ENCODE results near the gene CNIH1.

CNIH1 gene

GRCh38 chr14:54450535-54450934, 9.4 kb upstream of the CNIH1 start:
- Histone ChIP-seq H3K27me3 (ENCODE audit: control insufficient read depth in 3 of 3, insufficient read depth in 3 of 3, low read depth in 1 of 3, low read length in 3 of 3) (peaks cover 0 to 3% (median 0%) of the 10 kb centered on the region in 3 experiments), H3K27ac (replicated peaks; ENCODE audit: low read length) (no peak overlapping the region), H4K8ac (ENCODE audit: low read depth, low read length) (no peak overlapping the region), H2AK5ac (ENCODE audit: low read depth, low read length) (no peak overlapping the region), H3K79me1 (ENCODE audit: low read depth, low read length) (no peaks in the 10 kb centered on the region), H2BK15ac (ENCODE audit: low read length) (no peak overlapping the region), H2BK120ac (ENCODE audit: low read depth, low read length) (no peak overlapping the region), H3K14ac (ENCODE audit: low read length) (no peak overlapping the region), H2AFZ (ENCODE audit: low read length) (peak overlapping the region; percentile 16), H3K36me3 (replicated peaks in 1 of 2; ENCODE audit: control insufficient read depth in 2 of 2, insufficient read depth in 2 of 2, low read length in 2 of 2) (no peaks in the 10 kb centered on the region), H3K18ac (ENCODE audit: low read length) (no peak overlapping the region), H3K4me1 (ENCODE audit: control insufficient read depth in 2 of 2, insufficient read depth in 1 of 2, low read depth in 1 of 2, low read length in 2 of 2) (peaks cover 3 to 6% of the 10 kb centered on the region in 2 donors), H3K4ac (ENCODE audit: low read length) (no peak overlapping the region), H4K91ac (ENCODE audit: low read depth, low read length, poor library complexity) (no peak overlapping the region), H3K23ac (ENCODE audit: low read depth, low read length, poor library complexity) (no peak overlapping the region), H3K4me2 (ENCODE audit: insufficient read depth, low read length, poor library complexity, severe bottlenecking) (no peak overlapping the region), H2BK12ac (ENCODE audit: low read length) (no peak overlapping the region), H2BK5ac (ENCODE audit: low read length) (no peak overlapping the region), H3K4me3 (ENCODE audit: low read length in 2 of 2) (no peak overlapping the region), H3K9me3 (replicated peaks in 1 of 2; ENCODE audit: control insufficient read depth in 2 of 2, insufficient read depth in 1 of 2, low read depth in 1 of 2, low read length in 2 of 2) (no peaks in the 10 kb centered on the region), H3K9ac (ENCODE audit: low read depth, low read length, poor library complexity) (no peak overlapping the region)
- WGBS, 2 donors (ENCODE audit: extremely low coverage in 2 of 2, insufficient read length in 2 of 2, insufficient replicate concordance in 1 of 2), result no CpG with 5 or more reads among the region's 3 CpGs
- DNase-seq (ENCODE audit: low spot score), result no peak

GRCh38 chr14:54447231-54447692, 6.1 kb upstream of the CNIH1 start:
- H3K18ac ChIP-seq (ENCODE audit: low read length), result no peak overlapping the region
- H3K36me3 ChIP-seq (replicated peaks in 1 of 2; ENCODE audit: control insufficient read depth in 2 of 2, insufficient read depth in 2 of 2, low read length in 2 of 2), result no peaks in the 10 kb centered on the region
- peaks cover 0 to 3% (median 0%) of the 10 kb centered on the region in 3 experiments for H3K27me3 ChIP-seq (ENCODE audit: control insufficient read depth in 3 of 3, insufficient read depth in 3 of 3, low read depth in 1 of 3, low read length in 3 of 3)
- H2AFZ ChIP-seq (ENCODE audit: low read length), result no peak overlapping the region
- peaks cover 3 to 6% of the 10 kb centered on the region in 2 donors for H3K4me1 ChIP-seq (ENCODE audit: control insufficient read depth in 2 of 2, insufficient read depth in 1 of 2, low read depth in 1 of 2, low read length in 2 of 2)
- no peak overlapping the region for H3K9ac ChIP-seq (ENCODE audit: low read depth, low read length, poor library complexity)
- no peak for DNase-seq (ENCODE audit: low spot score)
- H3K4me3 ChIP-seq (ENCODE audit: low read length in 2 of 2), result no peak overlapping the region
- no peak overlapping the region for H3K4ac ChIP-seq (ENCODE audit: low read length)
- H3K23ac ChIP-seq (ENCODE audit: low read depth, low read length, poor library complexity), result no peak overlapping the region
- no peak overlapping the region for H4K8ac ChIP-seq (ENCODE audit: low read depth, low read length)
- H3K4me2 ChIP-seq (ENCODE audit: insufficient read depth, low read length, poor library complexity, severe bottlenecking), result no peak overlapping the region
- no peak overlapping the region for H4K91ac ChIP-seq (ENCODE audit: low read depth, low read length, poor library complexity)
- H3K79me1 ChIP-seq (ENCODE audit: low read depth, low read length), result no peaks in the 10 kb centered on the region
- no CpG with 5 or more reads among the region's 8 CpGs for WGBS, 2 donors (ENCODE audit: extremely low coverage in 2 of 2, insufficient read length in 2 of 2, insufficient replicate concordance in 1 of 2)
- H2BK120ac ChIP-seq (ENCODE audit: low read depth, low read length), result no peak overlapping the region
- no peaks in the 10 kb centered on the region for H3K9me3 ChIP-seq (replicated peaks in 1 of 2; ENCODE audit: control insufficient read depth in 2 of 2, insufficient read depth in 1 of 2, low read depth in 1 of 2, low read length in 2 of 2)
- no peak overlapping the region for H2BK12ac ChIP-seq (ENCODE audit: low read length)
- no peak overlapping the region for H2BK5ac ChIP-seq (ENCODE audit: low read length)
- no peak overlapping the region for H2BK15ac ChIP-seq (ENCODE audit: low read length)
- no peak overlapping the region for H3K27ac ChIP-seq (replicated peaks; ENCODE audit: low read length)
- no peak overlapping the region for H3K14ac ChIP-seq (ENCODE audit: low read length)
- no peak overlapping the region for H2AK5ac ChIP-seq (ENCODE audit: low read depth, low read length)

- no peak overlapping the region for H3K9ac ChIP-seq (ENCODE audit: low read depth, low read length, poor library complexity)
- H3K4me2 ChIP-seq (ENCODE audit: insufficient read depth, low read length, poor library complexity, severe bottlenecking), result no peak overlapping the region
- H2BK120ac ChIP-seq (ENCODE audit: low read depth, low read length), result no peak overlapping the region
- H2BK15ac ChIP-seq (ENCODE audit: low read length), result no peak overlapping the region
- H4K91ac ChIP-seq (ENCODE audit: low read depth, low read length, poor library complexity), result no peak overlapping the region
- no peaks in the 10 kb centered on the region for H3K9me3 ChIP-seq (replicated peaks in 1 of 2; ENCODE audit: control insufficient read depth in 2 of 2, insufficient read depth in 1 of 2, low read depth in 1 of 2, low read length in 2 of 2)
- H3K27me3 ChIP-seq (ENCODE audit: control insufficient read depth in 3 of 3, insufficient read depth in 3 of 3, low read depth in 1 of 3, low read length in 3 of 3), result peaks cover 0 to 3% (median 0%) of the 10 kb centered on the region in 3 experiments
- H3K18ac ChIP-seq (ENCODE audit: low read length), result no peak overlapping the region
- no peaks in the 10 kb centered on the region for H3K36me3 ChIP-seq (replicated peaks in 1 of 2; ENCODE audit: control insufficient read depth in 2 of 2, insufficient read depth in 2 of 2, low read length in 2 of 2)
- H2AK5ac ChIP-seq (ENCODE audit: low read depth, low read length), result no peak overlapping the region
- no peak overlapping the region for H3K4me3 ChIP-seq (ENCODE audit: low read length in 2 of 2)
- H3K23ac ChIP-seq (ENCODE audit: low read depth, low read length, poor library complexity), result no peak overlapping the region
- no peak for DNase-seq (ENCODE audit: low spot score)
- H2AFZ ChIP-seq (ENCODE audit: low read length), result peak overlapping the region; percentile 74
- no CpG with 5 or more reads among the region's 5 CpGs for WGBS, 2 donors (ENCODE audit: extremely low coverage in 2 of 2, insufficient read length in 2 of 2, insufficient replicate concordance in 1 of 2)
- no peak overlapping the region for H3K27ac ChIP-seq (replicated peaks; ENCODE audit: low read length)
- no peak overlapping the region for H4K8ac ChIP-seq (ENCODE audit: low read depth, low read length)
- no peak overlapping the region for H3K4ac ChIP-seq (ENCODE audit: low read length)
- H2BK12ac ChIP-seq (ENCODE audit: low read length), result no peak overlapping the region
- peaks cover 4 to 8% of the 10 kb centered on the region in 2 donors for H3K4me1 ChIP-seq (ENCODE audit: control insufficient read depth in 2 of 2, insufficient read depth in 1 of 2, low read depth in 1 of 2, low read length in 2 of 2)
- no peak overlapping the region for H3K14ac ChIP-seq (ENCODE audit: low read length)
- no peak overlapping the region for H2BK5ac ChIP-seq (ENCODE audit: low read length)
- H3K79me1 ChIP-seq (ENCODE audit: low read depth, low read length), result no peaks in the 10 kb centered on the region
Measured at GRCh38 chr14:54446161-54446693, 5.1 kb upstream of the CNIH1 start.

- Histone ChIP-seq H3K4me1 (ENCODE audit: control insufficient read depth in 2 of 2, insufficient read depth in 1 of 2, low read depth in 1 of 2, low read length in 2 of 2) (peaks cover 4 to 11% of the 10 kb centered on the region in 2 donors), H3K9me3 (replicated peaks in 1 of 2; ENCODE audit: control insufficient read depth in 2 of 2, insufficient read depth in 1 of 2, low read depth in 1 of 2, low read length in 2 of 2) (no peaks in the 10 kb centered on the region), H3K4ac (ENCODE audit: low read length) (no peak overlapping the region), H3K14ac (ENCODE audit: low read length) (no peak overlapping the region), H3K27me3 (ENCODE audit: control insufficient read depth in 3 of 3, insufficient read depth in 3 of 3, low read depth in 1 of 3, low read length in 3 of 3) (peaks cover 0 to 3% (median 0%) of the 10 kb centered on the region in 3 experiments), H4K91ac (ENCODE audit: low read depth, low read length, poor library complexity) (no peak overlapping the region), H2BK5ac (ENCODE audit: low read length) (no peak overlapping the region), H3K79me1 (ENCODE audit: low read depth, low read length) (no peaks in the 10 kb centered on the region), H3K9ac (ENCODE audit: low read depth, low read length, poor library complexity) (no peak overlapping the region), H3K27ac (replicated peaks; ENCODE audit: low read length) (no peak overlapping the region), H3K4me2 (ENCODE audit: insufficient read depth, low read length, poor library complexity, severe bottlenecking) (no peak overlapping the region), H2BK12ac (ENCODE audit: low read length) (no peak overlapping the region), H2BK15ac (ENCODE audit: low read length) (no peak overlapping the region), H3K36me3 (replicated peaks in 1 of 2; ENCODE audit: control insufficient read depth in 2 of 2, insufficient read depth in 2 of 2, low read length in 2 of 2) (no peaks in the 10 kb centered on the region), H4K8ac (ENCODE audit: low read depth, low read length) (no peak overlapping the region), H2AFZ (ENCODE audit: low read length) (no peak overlapping the region), H2AK5ac (ENCODE audit: low read depth, low read length) (no peak overlapping the region), H3K4me3 (ENCODE audit: low read length in 2 of 2) (no peak overlapping the region), H2BK120ac (ENCODE audit: low read depth, low read length) (no peak overlapping the region), H3K23ac (ENCODE audit: low read depth, low read length, poor library complexity) (no peak overlapping the region), H3K18ac (ENCODE audit: low read length) (no peak overlapping the region)
- no peak for DNase-seq (ENCODE audit: low spot score)
- WGBS, 2 donors (ENCODE audit: extremely low coverage in 2 of 2, insufficient read length in 2 of 2, insufficient replicate concordance in 1 of 2), result no CpG with 5 or more reads among the region's 7 CpGs
Measured at GRCh38 chr14:54444681-54445080, 3.5 kb upstream of the CNIH1 start.
